H9 (cell line): ENCODE results near the gene COX4I2. TPM values are rescaled to one million over a fixed set of nuclear protein-coding genes. Genes with fewer than 3 reads are reported as not detected.

Source experiments
- DNase-seq: peaks from one replicate; pipeline ENCODE4 v3.0.0-alpha.2; 2017
- H2AFZ ChIP-seq: one replicate; pipeline ENCODE4 v1.6.1; 2013; ENCODE audit warnings: mild to moderate bottlenecking, low read length, control low read depth, moderate library complexity
- H2AK5ac ChIP-seq: 2 replicates; pipeline ENCODE4 v1.6.1; 2013; ENCODE audit warnings: low read length, control low read depth, mixed read lengths; ENCODE audit not compliant: insufficient read length
- H2BK120ac ChIP-seq: one replicate; pipeline ENCODE4 v1.6.1; 2013; ENCODE audit warnings: low read depth, mild to moderate bottlenecking, low read length, control low read depth, inconsistent platforms; ENCODE audit not compliant: poor library complexity, severe bottlenecking
- H2BK12ac ChIP-seq: 2 replicates; pipeline ENCODE4 v1.6.1; 2013; ENCODE audit warnings: low read length, control low read depth, mixed read lengths, low read depth; ENCODE audit not compliant: insufficient read length
- H2BK15ac ChIP-seq: 2 replicates; pipeline ENCODE4 v1.6.1; 2013; ENCODE audit warnings: low read depth, low read length, control low read depth
- H2BK20ac ChIP-seq: one replicate; pipeline ENCODE4 v1.6.1; 2013; ENCODE audit warnings: low read depth, mild to moderate bottlenecking, low read length, control low read depth, inconsistent platforms; ENCODE audit not compliant: poor library complexity, severe bottlenecking
- H2BK5ac ChIP-seq: 2 replicates; pipeline ENCODE4 v1.6.1; 2013; ENCODE audit warnings: low read length, control low read depth, mixed read lengths; ENCODE audit not compliant: insufficient read length
- H3K14ac ChIP-seq: 2 replicates; pipeline ENCODE4 v1.6.1; 2013; ENCODE audit warnings: low read length, control low read depth; ENCODE audit not compliant: insufficient read depth
- H3K18ac ChIP-seq: 2 replicates; pipeline ENCODE4 v1.6.1; 2013; ENCODE audit warnings: low read depth, mild to moderate bottlenecking, mixed read lengths, low read length, control low read depth; ENCODE audit not compliant: insufficient read length
- H3K23ac ChIP-seq: 2 replicates; pipeline ENCODE4 v1.6.1; 2013; ENCODE audit warnings: low read length, control low read depth, mixed read lengths, low read depth; ENCODE audit not compliant: insufficient read length
- H3K23me2 ChIP-seq: 2 replicates; pipeline ENCODE4 v1.6.1; 2013; ENCODE audit warnings: low read depth, mild to moderate bottlenecking, mixed read lengths, low read length, control low read depth; ENCODE audit not compliant: insufficient read length, poor library complexity, severe bottlenecking
- H3K27ac ChIP-seq: 2 replicates; pipeline ENCODE4 v1.5.1; 2013; ENCODE audit warnings: low read length, control low read depth, mixed read lengths, low read depth; ENCODE audit not compliant: insufficient read length
- H3K27me3 ChIP-seq: 2 replicates; pipeline ENCODE4 v1.6.1; 2013; ENCODE audit warnings: low read length, control low read depth, inconsistent platforms; ENCODE audit not compliant: insufficient read depth
- H3K4ac ChIP-seq: 2 replicates; pipeline ENCODE4 v1.6.1; 2013; ENCODE audit warnings: low read depth, mild to moderate bottlenecking, control low read depth, inconsistent platforms, low read length, moderate library complexity
- H3K4me1 ChIP-seq: 2 replicates; pipeline ENCODE4 v1.6.1; 2013; ENCODE audit warnings: low read length, control low read depth, inconsistent platforms; ENCODE audit not compliant: insufficient read depth
- H3K4me2 ChIP-seq: 2 replicates; pipeline ENCODE4 v1.6.1; 2013; ENCODE audit warnings: low read length, control low read depth, mixed read lengths; ENCODE audit not compliant: insufficient read length, insufficient read depth
- H3K56ac ChIP-seq: 2 replicates; pipeline ENCODE4 v1.6.1; 2013; ENCODE audit warnings: low read depth, mild to moderate bottlenecking, mixed read lengths, low read length, control low read depth; ENCODE audit not compliant: insufficient read length
- H3K79me1 ChIP-seq: 2 replicates; pipeline ENCODE4 v1.6.1; 2013; ENCODE audit warnings: low read depth, mild to moderate bottlenecking, moderate library complexity, low read length, control low read depth, inconsistent platforms; ENCODE audit not compliant: insufficient read depth, poor library complexity, severe bottlenecking
- H3K79me2 ChIP-seq: 2 replicates; pipeline ENCODE4 v1.6.1; 2013; ENCODE audit warnings: low read length, control low read depth, inconsistent platforms; ENCODE audit not compliant: insufficient read depth
- H3K9ac ChIP-seq: 2 replicates; pipeline ENCODE4 v1.6.1; 2013; ENCODE audit warnings: low read length, control low read depth, mixed read lengths; ENCODE audit not compliant: insufficient read length; ENCODE audit errors: extremely low read depth
- H3K9me3 ChIP-seq: one replicate; pipeline ENCODE4 v1.6.1; 2013; ENCODE audit warnings: low read depth, low read length, inconsistent platforms; ENCODE audit not compliant: control insufficient read depth
- H3T11ph ChIP-seq: one replicate; pipeline ENCODE4 v1.6.1; 2013; ENCODE audit warnings: mild to moderate bottlenecking, low read length, control low read depth, inconsistent platforms
- H4K20me1 ChIP-seq: one replicate; pipeline ENCODE4 v1.6.1; 2013; ENCODE audit not compliant: control insufficient read depth, insufficient read length, insufficient read depth
- H4K5ac ChIP-seq: 2 replicates; pipeline ENCODE4 v1.6.1; 2013; ENCODE audit warnings: low read depth, mild to moderate bottlenecking, mixed read lengths, low read length, control low read depth; ENCODE audit not compliant: insufficient read length
- H4K8ac ChIP-seq: replicated peaks from 2 replicates; pipeline ENCODE4 v1.6.1; 2013; ENCODE audit warnings: low read length, control low read depth, mixed read lengths, low read depth; ENCODE audit not compliant: insufficient read length
- H4K91ac ChIP-seq: 2 replicates; pipeline ENCODE4 v1.6.1; 2013; ENCODE audit warnings: low read depth, mild to moderate bottlenecking, moderate library complexity, mixed read lengths, low read length, control low read depth; ENCODE audit not compliant: insufficient read length
- H3K27ac Mint-ChIP-seq, 3 experiments: 2 replicates in 2 of 3; 3 replicates in 1 of 3; pipeline ENCODE4 v1.8.0; 2020 to 2021; ENCODE audit warnings: mixed read lengths in 3 of 3, mild to moderate bottlenecking in 1 of 3, moderate library complexity in 1 of 3
- H3K27me3 Mint-ChIP-seq: 2 replicates; pipeline ENCODE4 v1.8.0; 2021; ENCODE audit warnings: low read depth, mild to moderate bottlenecking, moderate library complexity, mixed read lengths
- H3K36me3 Mint-ChIP-seq, 3 experiments: 2 replicates in 2 of 3; 3 replicates in 1 of 3; pipeline ENCODE4 v1.8.0; 2020 to 2021; ENCODE audit warnings: low read depth in 3 of 3, mixed read lengths in 3 of 3; ENCODE audit not compliant: insufficient read depth in 1 of 3
- H3K4me1 Mint-ChIP-seq, 2 experiments: 2 replicates each; pipeline ENCODE4 v1.8.0; 2020; ENCODE audit warnings: mixed read lengths in 2 of 2
- H3K4me3 Mint-ChIP-seq, 2 experiments: 2 replicates in 1 of 2; 3 replicates in 1 of 2; pipeline ENCODE4 v1.8.0; 2020 to 2021; ENCODE audit warnings: mild to moderate bottlenecking in 2 of 2, mixed read lengths in 2 of 2, moderate library complexity in 1 of 2
- H3K9me3 Mint-ChIP-seq, 2 experiments: 2 replicates in 1 of 2; 3 replicates in 1 of 2; pipeline ENCODE4 v1.8.0; 2020; ENCODE audit warnings: mild to moderate bottlenecking in 2 of 2, mixed read lengths in 2 of 2, moderate library complexity in 1 of 2
- CTCF ChIP-seq: fragments of 200-600 bp; sonication (generic); conservative IDR thresholded peaks from 3 replicates; pipeline ENCODE4 v1.8.0; 2021; ENCODE audit warnings: antibody characterized with exemption, mild to moderate bottlenecking
- WGBS: extraction: QIAGEN DNeasy Blood & Tissue Kit; methylation state at CpG from one replicate; pipeline ENCODE4 v1.1.7; 2013; ENCODE audit warnings: missing lambda C conversion rate, low lambda C conversion rate, mixed read lengths; ENCODE audit not compliant: insufficient read length; ENCODE audit errors: extremely low coverage; 5-methylcytosine and 5-hydroxymethylcytosine counted together
- total RNA-seq: library from RNA; stranded (reverse); gene quantifications from 2 replicates; pipeline ENCODE4 v1.2.1, GENCODE V29; 2021

Gene COX4I2
- total RNA-seq, 1 experiment from 2014 or later, result not detected

- no peak overlapping the region for H2BK12ac ChIP-seq
- H3K23me2 ChIP-seq, result no peaks in the 10 kb centered on the region
- no peaks in the 10 kb centered on the region for H3K9me3 Mint-ChIP-seq
- H3T11ph ChIP-seq, result no peak overlapping the region
- H3K27me3 ChIP-seq, result no peaks in the 10 kb centered on the region
- no peak overlapping the region for H3K18ac ChIP-seq
- no peak overlapping the region for H4K8ac ChIP-seq
- H3K4me2 ChIP-seq, result no peak overlapping the region
- H2AFZ ChIP-seq, result no peak overlapping the region
- no CpG with 5 or more reads among the region's 5 CpGs for WGBS
- no peak overlapping the region for H3K27ac ChIP-seq
- no peaks in the 10 kb centered on the region for H3K4me1 Mint-ChIP-seq
- no peak overlapping the region for H4K91ac ChIP-seq
- no peak overlapping the region for H3K27ac Mint-ChIP-seq
- H3K9ac ChIP-seq, result no peak overlapping the region
- DNase-seq, result no peak
- no peak overlapping the region for H3K56ac ChIP-seq
- H3K4me3 Mint-ChIP-seq, result no peak overlapping the region
- H2BK15ac ChIP-seq, result no peak overlapping the region
- no peak for TF ChIP-seq CTCF
- H4K5ac ChIP-seq, result no peak overlapping the region
- no peak overlapping the region for H2BK5ac ChIP-seq
- no peaks in the 10 kb centered on the region for H3K79me2 ChIP-seq
- no peak overlapping the region for H3K14ac ChIP-seq
- H2BK20ac ChIP-seq, result no peak overlapping the region
- H3K36me3 Mint-ChIP-seq, result no peaks in the 10 kb centered on the region
- peaks cover 5% of the 10 kb centered on the region for H3K27me3 Mint-ChIP-seq
- H3K9me3 ChIP-seq, result no peaks in the 10 kb centered on the region
- H3K4me1 ChIP-seq, result no peaks in the 10 kb centered on the region
- H3K23ac ChIP-seq, result no peak overlapping the region
- H4K20me1 ChIP-seq, result no peaks in the 10 kb centered on the region
- no peak overlapping the region for H3K4ac ChIP-seq
- no peaks in the 10 kb centered on the region for H3K79me1 ChIP-seq
- no peak overlapping the region for H2BK120ac ChIP-seq
- no peak overlapping the region for H2AK5ac ChIP-seq
These were observed 15.2 kb downstream of the COX4I2 start for GRCh38 chr20:31652917-31653396.
